A673 (cell line): ENCODE measurements around the gene TNFAIP3. TPM values are rescaled to one million over a fixed set of nuclear protein-coding genes. Genes with fewer than 3 reads are reported as not detected.
A peak's percentile ranks its signal among the peaks of the same experiment; 100 is the strongest.

ENCODE experiments used
- BruUV-seq: library from RNA; stranded (reverse); fragments of 400-500 nt; replicated peaks from 2 replicates; lab custom pipeline; 2021; lab: Mats Ljungman, UMichigan
- CTCF ChIA-PET: fragments of 300-600 bp; sonication (Branson Sonifier 250); formaldehyde crosslinking; loops from one replicate; lab custom pipeline; 2022; ENCODE audit warnings: antibody characterized with exemption; lab: Charles Lee
- POLR2A ChIA-PET: fragments of 300-600 bp; sonication (Branson Sonifier 250); formaldehyde crosslinking; loops from one replicate; lab custom pipeline; 2022; ENCODE audit warnings: antibody characterized with exemption; ENCODE audit not compliant: low non-redundant PET; lab: Charles Lee
- DNase-seq: peaks from one replicate; pipeline ENCODE4 v3.0.0-alpha.2; 2015; ENCODE audit warnings: low spot score
- H3K27ac ChIP-seq: fragments of 200-600 bp; sonication (generic); 2 replicates; pipeline ENCODE4 v1.5.1; 2016; ENCODE audit warnings: mixed run types, low read depth, mild to moderate bottlenecking, mixed read lengths, antibody characterized with exemption, low read length; ENCODE audit not compliant: poor library complexity, severe bottlenecking
- H3K27me3 ChIP-seq: fragments of 200-600 bp; sonication (generic); replicated peaks from 2 replicates; pipeline ENCODE4 v1.6.1; 2017; ENCODE audit warnings: mixed run types, low read depth, mild to moderate bottlenecking, mixed read lengths, antibody characterized with exemption, low read length; ENCODE audit not compliant: insufficient read depth, poor library complexity
- H3K36me3 ChIP-seq: fragments of 200-600 bp; sonication (generic); 2 replicates; pipeline ENCODE4 v1.6.1; 2016; ENCODE audit warnings: mixed run types, mild to moderate bottlenecking, mixed read lengths, antibody characterized with exemption, low read length; ENCODE audit not compliant: insufficient read depth, poor library complexity, severe bottlenecking
- H3K4me1 ChIP-seq: fragments of 200-600 bp; sonication (generic); 2 replicates; pipeline ENCODE4 v1.6.1; 2017; ENCODE audit warnings: mixed run types, mild to moderate bottlenecking, mixed read lengths, antibody characterized with exemption, low read length; ENCODE audit not compliant: insufficient read depth, poor library complexity, severe bottlenecking
- H3K4me3 ChIP-seq: fragments of 200-600 bp; sonication (generic); 2 replicates; pipeline ENCODE4 v1.5.1; 2016; ENCODE audit warnings: low read depth, mixed run types, mild to moderate bottlenecking, mixed read lengths, low read length; ENCODE audit not compliant: poor library complexity, severe bottlenecking
- H3K9me3 ChIP-seq: fragments of 200-600 bp; sonication (generic); 2 replicates; pipeline ENCODE4 v1.6.1; 2016; ENCODE audit warnings: mixed run types, low read depth, mild to moderate bottlenecking, mixed read lengths, antibody characterized with exemption, low read length; ENCODE audit not compliant: poor library complexity, severe bottlenecking
- CTCF ChIP-seq: fragments of 300-800, 200-600 bp; sonication (generic); conservative IDR thresholded peaks from 2 replicates; pipeline ENCODE4 v1.5.1; 2017; ENCODE audit warnings: low read depth, mild to moderate bottlenecking, antibody characterized with exemption, low read length, moderate library complexity, mixed read lengths
- EZH2 ChIP-seq: fragments of 200-600 bp; sonication (generic); IDR thresholded peaks from 2 replicates; pipeline ENCODE4 v1.6.1; 2017; ENCODE audit warnings: borderline replicate concordance, low read depth, mild to moderate bottlenecking, mixed read lengths, antibody characterized with exemption, low read length; ENCODE audit not compliant: poor library complexity, severe bottlenecking
- intact Hi-C: fragments of 100-400 bp; cut with micrococcal nuclease; formaldehyde crosslinking; loops from one replicate; pipeline ENCODE4 v1.10.0; 2022; ENCODE audit not compliant: unreplicated experiment
- total RNA-seq: library from RNA; stranded (reverse); gene quantifications from 2 replicates; pipeline ENCODE4 v1.2.3, GENCODE V29; 2021

The TNFAIP3 gene
- total RNA-seq, 1 experiment from 2014 or later: 12.7 TPM

- CTCF ChIA-PET: no interaction called here
- DNase-seq: no peak
- POLR2A ChIA-PET: no interaction called here
- Histone ChIP-seq H3K36me3 (no peaks in the 10 kb centered on the region), H3K4me3 (no peak overlapping the region), H3K4me1 (no peaks in the 10 kb centered on the region), H3K9me3 (no peaks in the 10 kb centered on the region), H3K27me3 (peaks cover 77% of the 10 kb centered on the region), H3K27ac (no peak overlapping the region)
- no TSS peak for BruUV-seq
- TF ChIP-seq EZH2 (no peak), CTCF (peak; percentile 28; the same call in 1 of the 2 replicates)
- intact Hi-C loops: no loop called here
Observed at GRCh38 chr6:137845460-137845859, 21.6 kb upstream of the TNFAIP3 start.

GRCh38 chr6:137846274-137846673, 20.8 kb upstream of the TNFAIP3 start:
- TF ChIP-seq EZH2: no peak
- no peak for TF ChIP-seq CTCF

GRCh38 chr6:137846772-137847313, 20.2 kb upstream of the TNFAIP3 start:
- Histone ChIP-seq H3K27ac (no peak overlapping the region), H3K27me3 (peaks cover 88% of the 10 kb centered on the region), H3K9me3 (no peaks in the 10 kb centered on the region), H3K4me3 (no peak overlapping the region), H3K36me3 (no peaks in the 10 kb centered on the region), H3K4me1 (no peaks in the 10 kb centered on the region)
- BruUV-seq: no TSS peak
- ChIA-PET CTCF (no interaction called here), POLR2A (no interaction called here)
- intact Hi-C loops: no loop called here
- TF ChIP-seq EZH2: no peak
- no peak for DNase-seq

More at GRCh38 chr6:137846274-137846673, 20.8 kb upstream of the TNFAIP3 start:
- peaks cover 85% of the 10 kb centered on the region for H3K27me3 ChIP-seq
- H3K27ac ChIP-seq: no peak overlapping the region
- H3K4me1 ChIP-seq: no peaks in the 10 kb centered on the region
- no peaks in the 10 kb centered on the region for H3K9me3 ChIP-seq
- no peaks in the 10 kb centered on the region for H3K36me3 ChIP-seq
- ChIA-PET CTCF (no interaction called here), POLR2A (no interaction called here)
- intact Hi-C loops: no loop called here
- BruUV-seq: no TSS peak
- DNase-seq: no peak
- no peak overlapping the region for H3K4me3 ChIP-seq

GRCh38 chr6:137847748-137848147, 19.3 kb upstream of the TNFAIP3 start:
- Histone ChIP-seq H3K36me3 (no peaks in the 10 kb centered on the region), H3K27ac (no peak overlapping the region), H3K4me3 (no peak overlapping the region), H3K9me3 (no peaks in the 10 kb centered on the region), H3K4me1 (no peaks in the 10 kb centered on the region), H3K27me3 (peaks cover 89% of the 10 kb centered on the region)
- TF ChIP-seq CTCF (no peak), EZH2 (no peak)
- BruUV-seq: no TSS peak
- no peak for DNase-seq
- intact Hi-C loops: no loop called here
- POLR2A ChIA-PET: no interaction called here
- CTCF ChIA-PET: no interaction called here
